HepG2 (cell line): ENCODE data around the gene KRT77. TPM values are rescaled to one million over a fixed set of nuclear protein-coding genes. Genes with fewer than 3 reads are reported as not detected.

Experiments
- ATAC-seq: fragments of 200-7000 bp; cut with Tn5 transposase; 3 replicates; pipeline ENCODE4 v1.9.1; 2020; ENCODE audit warnings: mild to moderate bottlenecking, moderate library complexity
- BruUV-seq: library from RNA; stranded (reverse); fragments of 400-500 nt; replicated peaks from 2 replicates; lab custom pipeline; 2021; lab: Mats Ljungman, UMichigan
- CTCF ChIA-PET: fragments of 300-600 bp; formaldehyde crosslinking; extraction: SDS; loops from one replicate; lab custom pipeline; 2021; ENCODE audit warnings: low total read pairs, inconsistent platforms, low intra/inter-chr PET ratio; lab: Yijun Ruan, JAX
- POLR2A ChIA-PET: fragments of 350-600 bp; sonication (Branson Sonifier 250); formaldehyde crosslinking; loops from one replicate; lab custom pipeline; 2020; ENCODE audit warnings: antibody characterized with exemption, inconsistent platforms; lab: Yijun Ruan, JAX
- DNase-seq: peaks from one replicate; pipeline ENCODE4 v3.0.0-alpha.2; 2015; ENCODE audit warnings: low spot score
- FAIRE-seq: peaks from 3 replicates; lab custom pipeline; 2011; peaks lifted over from hg19 to GRCh38; lab: Jason Lieb, UNC
- H2AFZ ChIP-seq: one replicate; pipeline ENCODE4 v1.6.1; 2011; ENCODE audit warnings: low read length, inconsistent platforms
- H3K27ac ChIP-seq: fragments of 300-600 bp; 3 replicates; pipeline ENCODE4 v1.8.0; 2011; ENCODE audit warnings: mixed run types, mild to moderate bottlenecking, mixed read lengths, low read length, inconsistent platforms; ENCODE audit not compliant: insufficient read depth; ENCODE audit errors: extremely low read length
- H3K27me3 ChIP-seq, 2 experiments: fragments of 200-600 bp in 1 of 2; 2 replicates in 1 of 2; 3 replicates in 1 of 2; pipeline versions ENCODE4 v1.6.0 to v1.8.0; 2011; ENCODE audit warnings: low read length in 2 of 2, mild to moderate bottlenecking in 2 of 2, moderate library complexity in 2 of 2, inconsistent platforms in 1 of 2; ENCODE audit not compliant: insufficient read depth in 2 of 2, control insufficient read depth in 1 of 2
- H3K36me3 ChIP-seq, 2 experiments: fragments of 200-600 bp in 1 of 2; replicated peaks in 1 of 2; 2 replicates in 1 of 2; 3 replicates in 1 of 2; pipeline versions ENCODE4 v1.5.1 to v1.8.0; 2011; ENCODE audit warnings: low read length in 2 of 2, inconsistent platforms in 1 of 2; ENCODE audit not compliant: insufficient read depth in 2 of 2, control insufficient read depth in 1 of 2
- H3K4me1 ChIP-seq: 2 replicates; pipeline ENCODE4 v1.5.1; 2012; ENCODE audit warnings: low read length, inconsistent platforms; ENCODE audit not compliant: insufficient read depth
- H3K4me2 ChIP-seq: 2 replicates; pipeline ENCODE4 v1.6.0; 2011; ENCODE audit warnings: low read depth, low read length, inconsistent platforms
- H3K4me3 ChIP-seq, 3 experiments: fragments of 200-600 bp in 1 of 3; sonication (generic), shearing (Covaris generic) in 1 of 3; replicated peaks in 1 of 3; 2 replicates each; pipeline ENCODE4 v1.5.1; 2011 to 2016; ENCODE audit warnings: low read length in 3 of 3, inconsistent platforms in 2 of 3, low read depth in 2 of 3, mild to moderate bottlenecking in 2 of 3, control low read depth in 1 of 3, mixed read lengths in 1 of 3; ENCODE audit not compliant: insufficient read depth in 1 of 3
- H3K79me2 ChIP-seq: one replicate; pipeline ENCODE4 v1.6.1; 2011; ENCODE audit warnings: low read length, inconsistent platforms; ENCODE audit not compliant: insufficient read depth
- H3K9ac ChIP-seq: 2 replicates; pipeline ENCODE4 v1.6.0; 2011; ENCODE audit warnings: mild to moderate bottlenecking, low read depth, low read length, inconsistent platforms; ENCODE audit not compliant: insufficient read depth
- H3K9me3 ChIP-seq: 2 replicates; pipeline ENCODE4 v1.5.1; 2012; ENCODE audit warnings: mild to moderate bottlenecking, low read length
- H4K20me1 ChIP-seq: 2 replicates; pipeline ENCODE4 v1.6.0; 2011; ENCODE audit warnings: inconsistent platforms, mild to moderate bottlenecking, low read length, moderate library complexity; ENCODE audit not compliant: insufficient read depth
- ADNP ChIP-seq: sonication (generic); formaldehyde crosslinking; IDR thresholded peaks from 2 replicates; pipeline ENCODE4 v1.4.0; 2020; ENCODE audit warnings: missing genetic modification reagents
- BRD4 ChIP-seq: sonication (generic); formaldehyde crosslinking; IDR thresholded peaks from 2 replicates; pipeline ENCODE4 v1.4.0; 2020; ENCODE audit warnings: missing genetic modification reagents
- GZF1 ChIP-seq: sonication (generic); formaldehyde crosslinking; IDR thresholded peaks from 2 replicates; pipeline ENCODE4 v1.5.1; 2020; ENCODE audit warnings: mild to moderate bottlenecking, missing genetic modification reagents
- NR3C1 ChIP-seq: sonication (generic); formaldehyde crosslinking; IDR thresholded peaks from 2 replicates; pipeline ENCODE4 v1.4.0; 2020; ENCODE audit warnings: missing genetic modification reagents
- RXRA ChIP-seq: sonication (generic); formaldehyde crosslinking; IDR thresholded peaks from 2 replicates; pipeline ENCODE4 v1.5.1; 2020; ENCODE audit warnings: missing genetic modification reagents
- SIN3B ChIP-seq: fragments of 150-350 bp; IDR thresholded peaks from 2 replicates; pipeline ENCODE4 v1.6.1; 2014; ENCODE audit warnings: low read length
- TRIM24 ChIP-seq: sonication (generic); formaldehyde crosslinking; IDR thresholded peaks from 2 replicates; pipeline ENCODE4 v1.8.0; 2022; ENCODE audit warnings: mild to moderate bottlenecking, missing genetic modification reagents
- XRCC5 ChIP-seq: fragments of 200-400 bp; formaldehyde crosslinking; optimal IDR thresholded peaks from 2 replicates; pipeline ENCODE3; 2017; ENCODE audit warnings: mild to moderate bottlenecking, low read length
- ZBTB25 ChIP-seq: IDR thresholded peaks from 2 replicates; pipeline ENCODE4 v1.6.1; 2018; ENCODE audit warnings: missing genetic modification reagents
- ZBTB39 ChIP-seq: sonication (generic); formaldehyde crosslinking; IDR thresholded peaks from 2 replicates; pipeline ENCODE4 v1.5.0; 2020; ENCODE audit warnings: missing genetic modification reagents
- ZNF691 ChIP-seq: sonication (generic); formaldehyde crosslinking; IDR thresholded peaks from 2 replicates; pipeline ENCODE4 v1.4.0; 2020; ENCODE audit warnings: missing genetic modification reagents, low read depth, mild to moderate bottlenecking, borderline replicate concordance
- ZNF720 ChIP-seq: sonication (generic); formaldehyde crosslinking; IDR thresholded peaks from 2 replicates; pipeline ENCODE4 v1.4.0; 2020; ENCODE audit warnings: missing genetic modification reagents
- ZSCAN30 ChIP-seq: sonication (generic); formaldehyde crosslinking; IDR thresholded peaks from 2 replicates; pipeline ENCODE4 v1.5.0; 2020; ENCODE audit warnings: mild to moderate bottlenecking, missing genetic modification reagents
- WGBS: methylation state at CpG from one replicate; pipeline ENCODE4 v1.1.6; 2017; ENCODE audit warnings: low lambda C conversion rate; 5-methylcytosine and 5-hydroxymethylcytosine counted together
- in situ Hi-C: cut with HindIII; loops from 2 replicates; pipeline ENCODE4 v1.10.0; 2017; ENCODE audit warnings: low pct_unique_long_range_greater_than_20kb; ENCODE audit not compliant: extremely low pct_ligation_motif_present
- intact Hi-C: fragments of 100-400 bp; cut with micrococcal nuclease; formaldehyde crosslinking; loops from one replicate; pipeline ENCODE4 v1.10.0; 2022; ENCODE audit not compliant: unreplicated experiment
- polyA plus RNA-seq, 8 experiments: library from polyadenylated mRNA; depleted of rRNA in 3 of 8; stranded (reverse) in 7 of 8; unstranded in 1 of 8; fragments of >200 nt; fragmentation: Illumina TruSeq in 4 of 8; extraction: Trizol in 4 of 8; gene quantifications; 2 replicates each; pipeline versions ENCODE4 v1.2.1 to v1.2.3, GENCODE V29; 2011 to 2016; ENCODE audit warnings: low read depth in 4 of 8, missing spikeins in 1 of 8, mixed read lengths in 1 of 8; ENCODE audit not compliant: insufficient read depth in 1 of 8
- total RNA-seq, 5 experiments: library from RNA; depleted of rRNA; stranded (reverse); fragments of >200 nt; fragmentation: Illumina TruSeq; extraction: Trizol; gene quantifications; 2 replicates each; pipeline ENCODE4 v1.2.3, GENCODE V29; 2016; ENCODE audit warnings: low read depth in 1 of 5
- TF ChIP-seq, protein P1 (sequence below): sonication (generic); formaldehyde crosslinking; IDR thresholded peaks from 2 replicates; pipeline ENCODE4 v1.4.0; 2020; ENCODE audit warnings: missing genetic modification reagents

Gene KRT77
- total and polyA plus RNA-seq, 2 of the 13 experiments (the other 11 are each of a cell fraction or from before 2014, with no cell fraction given) = not detected

DNA sequence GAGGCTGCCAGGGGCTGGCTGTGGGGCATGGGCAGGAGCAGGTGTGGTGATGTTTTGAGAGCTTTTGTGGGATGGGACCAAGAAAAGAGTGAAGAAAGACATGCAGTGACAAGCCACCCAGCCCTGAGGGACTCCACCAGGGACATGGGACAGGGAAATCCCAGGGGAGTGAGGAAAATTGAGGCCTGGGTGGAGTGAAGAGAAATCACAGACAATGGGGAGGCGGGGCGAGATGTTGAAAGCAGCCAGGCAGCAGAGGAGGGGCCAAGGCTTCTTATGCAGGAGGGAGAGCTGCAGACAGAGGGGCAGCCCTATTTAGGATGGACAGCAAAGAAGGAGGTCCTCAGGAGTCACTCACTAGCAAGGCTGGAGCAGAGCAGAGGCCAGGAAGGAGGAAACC, 18.9 kb downstream of the KRT77 start (continued):
- TF ChIP-seq XRCC5 (no peak), ZNF691 (CRISPR knock-in tag) (no peak), ZNF720 (CRISPR knock-in tag) (no peak)

- Histone ChIP-seq H3K9ac (no peak overlapping the region), H4K20me1 (no peaks in the 10 kb centered on the region), H3K9me3 (no peaks in the 10 kb centered on the region), H3K79me2 (no peaks in the 10 kb centered on the region), H3K27ac (no peak overlapping the region), H3K4me3 (no peak overlapping the region), H3K4me1 (no peaks in the 10 kb centered on the region), H3K36me3 (no peaks in the 10 kb centered on the region), H3K4me2 (no peak overlapping the region), H3K27me3 (peaks cover 4 to 38% of the 10 kb centered on the region in 2 experiments; a peak in 3 of 5 replicates), H2AFZ (no peak overlapping the region)
- in situ Hi-C loops = loop anchor here (25.0 kb wide), 1 partner anchor 304 kb away; no protein-coding TSS in a partner anchor
- no peak for FAIRE-seq
- ATAC-seq = no peak
- intact Hi-C loops = no loop called here
- CTCF ChIA-PET = no interaction called here
- 9% methylated on average over 11 of the region's 12 CpGs for WGBS
- POLR2A ChIA-PET = no interaction called here
- no peak for DNase-seq
- BruUV-seq = no TSS peak
- TF ChIP-seq GZF1 (CRISPR knock-in tag) (no peak), SIN3B (no peak), ZSCAN30 (CRISPR knock-in tag) (no peak), NR3C1 (CRISPR knock-in tag) (no peak), TRIM24 (CRISPR knock-in tag) (no peak), BRD4 (CRISPR knock-in tag) (no peak), ZBTB25 (CRISPR knock-in tag) (no peak), ADNP (CRISPR knock-in tag) (no peak), ZBTB39 (CRISPR knock-in tag) (no peak), RXRA (CRISPR knock-in tag) (no peak)
- TF ChIP-seq, protein P1, sequence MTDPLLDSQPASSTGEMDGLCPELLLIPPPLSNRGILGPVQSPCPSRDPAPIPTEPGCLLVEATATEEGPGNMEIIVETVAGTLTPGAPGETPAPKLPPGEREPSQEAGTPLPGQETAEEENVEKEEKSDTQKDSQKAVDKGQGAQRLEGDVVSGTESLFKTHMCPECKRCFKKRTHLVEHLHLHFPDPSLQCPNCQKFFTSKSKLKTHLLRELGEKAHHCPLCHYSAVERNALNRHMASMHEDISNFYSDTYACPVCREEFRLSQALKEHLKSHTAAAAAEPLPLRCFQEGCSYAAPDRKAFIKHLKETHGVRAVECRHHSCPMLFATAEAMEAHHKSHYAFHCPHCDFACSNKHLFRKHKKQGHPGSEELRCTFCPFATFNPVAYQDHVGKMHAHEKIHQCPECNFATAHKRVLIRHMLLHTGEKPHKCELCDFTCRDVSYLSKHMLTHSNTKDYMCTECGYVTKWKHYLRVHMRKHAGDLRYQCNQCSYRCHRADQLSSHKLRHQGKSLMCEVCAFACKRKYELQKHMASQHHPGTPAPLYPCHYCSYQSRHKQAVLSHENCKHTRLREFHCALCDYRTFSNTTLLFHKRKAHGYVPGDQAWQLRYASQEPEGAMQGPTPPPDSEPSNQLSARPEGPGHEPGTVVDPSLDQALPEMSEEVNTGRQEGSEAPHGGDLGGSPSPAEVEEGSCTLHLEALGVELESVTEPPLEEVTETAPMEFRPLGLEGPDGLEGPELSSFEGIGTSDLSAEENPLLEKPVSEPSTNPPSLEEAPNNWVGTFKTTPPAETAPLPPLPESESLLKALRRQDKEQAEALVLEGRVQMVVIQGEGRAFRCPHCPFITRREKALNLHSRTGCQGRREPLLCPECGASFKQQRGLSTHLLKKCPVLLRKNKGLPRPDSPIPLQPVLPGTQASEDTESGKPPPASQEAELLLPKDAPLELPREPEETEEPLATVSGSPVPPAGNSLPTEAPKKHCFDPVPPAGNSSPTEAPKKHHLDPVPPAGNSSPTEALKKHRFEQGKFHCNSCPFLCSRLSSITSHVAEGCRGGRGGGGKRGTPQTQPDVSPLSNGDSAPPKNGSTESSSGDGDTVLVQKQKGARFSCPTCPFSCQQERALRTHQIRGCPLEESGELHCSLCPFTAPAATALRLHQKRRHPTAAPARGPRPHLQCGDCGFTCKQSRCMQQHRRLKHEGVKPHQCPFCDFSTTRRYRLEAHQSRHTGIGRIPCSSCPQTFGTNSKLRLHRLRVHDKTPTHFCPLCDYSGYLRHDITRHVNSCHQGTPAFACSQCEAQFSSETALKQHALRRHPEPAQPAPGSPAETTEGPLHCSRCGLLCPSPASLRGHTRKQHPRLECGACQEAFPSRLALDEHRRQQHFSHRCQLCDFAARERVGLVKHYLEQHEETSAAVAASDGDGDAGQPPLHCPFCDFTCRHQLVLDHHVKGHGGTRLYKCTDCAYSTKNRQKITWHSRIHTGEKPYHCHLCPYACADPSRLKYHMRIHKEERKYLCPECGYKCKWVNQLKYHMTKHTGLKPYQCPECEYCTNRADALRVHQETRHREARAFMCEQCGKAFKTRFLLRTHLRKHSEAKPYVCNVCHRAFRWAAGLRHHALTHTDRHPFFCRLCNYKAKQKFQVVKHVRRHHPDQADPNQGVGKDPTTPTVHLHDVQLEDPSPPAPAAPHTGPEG = no peak
Measured at GRCh38 chr12:52683575-52684300, 19.6 kb downstream of the KRT77 start.
